ENCODE data around the gene MLN.

DNA sequence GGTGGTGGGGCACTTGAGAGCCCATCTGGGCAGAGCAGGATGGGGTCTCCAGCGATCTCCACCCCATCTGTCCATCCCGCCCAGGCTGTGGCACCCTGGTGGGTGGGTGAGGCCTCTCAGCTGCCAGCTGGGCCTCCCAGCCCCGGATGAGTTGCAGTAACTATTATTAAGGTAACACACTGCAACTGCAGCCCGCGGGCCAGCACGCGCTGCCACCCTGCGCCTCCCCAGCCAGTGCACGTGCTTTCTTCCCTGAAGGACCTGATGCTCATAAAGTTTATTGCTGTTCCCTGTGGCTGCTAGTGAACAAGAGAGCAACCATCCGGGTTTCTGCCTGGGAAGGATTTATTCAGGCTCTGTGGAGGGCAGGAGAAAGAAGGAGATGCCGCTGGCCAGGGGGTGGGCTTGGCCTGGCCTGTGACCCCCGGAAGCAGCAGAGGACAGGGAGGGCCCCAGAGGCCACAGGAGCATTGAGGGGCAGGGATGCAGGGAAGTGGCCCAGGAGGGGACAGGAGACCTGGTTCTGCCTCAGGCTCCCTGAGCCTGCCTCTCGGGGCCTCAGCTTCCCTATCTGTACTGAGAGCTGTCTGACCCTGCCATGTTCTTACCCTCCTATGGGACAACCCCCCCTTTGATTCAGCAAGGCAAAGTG is 58.8 kb downstream of the MLN start:
- TF ChIP-seq CTCF (conservative IDR thresholded peaks at IDR 0.05; ENCODE audit: low read depth in 2 of 2) = no peak
- TF ChIP-seq, protein P1, sequence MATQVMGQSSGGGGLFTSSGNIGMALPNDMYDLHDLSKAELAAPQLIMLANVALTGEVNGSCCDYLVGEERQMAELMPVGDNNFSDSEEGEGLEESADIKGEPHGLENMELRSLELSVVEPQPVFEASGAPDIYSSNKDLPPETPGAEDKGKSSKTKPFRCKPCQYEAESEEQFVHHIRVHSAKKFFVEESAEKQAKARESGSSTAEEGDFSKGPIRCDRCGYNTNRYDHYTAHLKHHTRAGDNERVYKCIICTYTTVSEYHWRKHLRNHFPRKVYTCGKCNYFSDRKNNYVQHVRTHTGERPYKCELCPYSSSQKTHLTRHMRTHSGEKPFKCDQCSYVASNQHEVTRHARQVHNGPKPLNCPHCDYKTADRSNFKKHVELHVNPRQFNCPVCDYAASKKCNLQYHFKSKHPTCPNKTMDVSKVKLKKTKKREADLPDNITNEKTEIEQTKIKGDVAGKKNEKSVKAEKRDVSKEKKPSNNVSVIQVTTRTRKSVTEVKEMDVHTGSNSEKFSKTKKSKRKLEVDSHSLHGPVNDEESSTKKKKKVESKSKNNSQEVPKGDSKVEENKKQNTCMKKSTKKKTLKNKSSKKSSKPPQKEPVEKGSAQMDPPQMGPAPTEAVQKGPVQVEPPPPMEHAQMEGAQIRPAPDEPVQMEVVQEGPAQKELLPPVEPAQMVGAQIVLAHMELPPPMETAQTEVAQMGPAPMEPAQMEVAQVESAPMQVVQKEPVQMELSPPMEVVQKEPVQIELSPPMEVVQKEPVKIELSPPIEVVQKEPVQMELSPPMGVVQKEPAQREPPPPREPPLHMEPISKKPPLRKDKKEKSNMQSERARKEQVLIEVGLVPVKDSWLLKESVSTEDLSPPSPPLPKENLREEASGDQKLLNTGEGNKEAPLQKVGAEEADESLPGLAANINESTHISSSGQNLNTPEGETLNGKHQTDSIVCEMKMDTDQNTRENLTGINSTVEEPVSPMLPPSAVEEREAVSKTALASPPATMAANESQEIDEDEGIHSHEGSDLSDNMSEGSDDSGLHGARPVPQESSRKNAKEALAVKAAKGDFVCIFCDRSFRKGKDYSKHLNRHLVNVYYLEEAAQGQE (IDR thresholded peaks at IDR 0.05; ENCODE audit: unreplicated experiment) = no peak
- TF ChIP-seq, protein P2, sequence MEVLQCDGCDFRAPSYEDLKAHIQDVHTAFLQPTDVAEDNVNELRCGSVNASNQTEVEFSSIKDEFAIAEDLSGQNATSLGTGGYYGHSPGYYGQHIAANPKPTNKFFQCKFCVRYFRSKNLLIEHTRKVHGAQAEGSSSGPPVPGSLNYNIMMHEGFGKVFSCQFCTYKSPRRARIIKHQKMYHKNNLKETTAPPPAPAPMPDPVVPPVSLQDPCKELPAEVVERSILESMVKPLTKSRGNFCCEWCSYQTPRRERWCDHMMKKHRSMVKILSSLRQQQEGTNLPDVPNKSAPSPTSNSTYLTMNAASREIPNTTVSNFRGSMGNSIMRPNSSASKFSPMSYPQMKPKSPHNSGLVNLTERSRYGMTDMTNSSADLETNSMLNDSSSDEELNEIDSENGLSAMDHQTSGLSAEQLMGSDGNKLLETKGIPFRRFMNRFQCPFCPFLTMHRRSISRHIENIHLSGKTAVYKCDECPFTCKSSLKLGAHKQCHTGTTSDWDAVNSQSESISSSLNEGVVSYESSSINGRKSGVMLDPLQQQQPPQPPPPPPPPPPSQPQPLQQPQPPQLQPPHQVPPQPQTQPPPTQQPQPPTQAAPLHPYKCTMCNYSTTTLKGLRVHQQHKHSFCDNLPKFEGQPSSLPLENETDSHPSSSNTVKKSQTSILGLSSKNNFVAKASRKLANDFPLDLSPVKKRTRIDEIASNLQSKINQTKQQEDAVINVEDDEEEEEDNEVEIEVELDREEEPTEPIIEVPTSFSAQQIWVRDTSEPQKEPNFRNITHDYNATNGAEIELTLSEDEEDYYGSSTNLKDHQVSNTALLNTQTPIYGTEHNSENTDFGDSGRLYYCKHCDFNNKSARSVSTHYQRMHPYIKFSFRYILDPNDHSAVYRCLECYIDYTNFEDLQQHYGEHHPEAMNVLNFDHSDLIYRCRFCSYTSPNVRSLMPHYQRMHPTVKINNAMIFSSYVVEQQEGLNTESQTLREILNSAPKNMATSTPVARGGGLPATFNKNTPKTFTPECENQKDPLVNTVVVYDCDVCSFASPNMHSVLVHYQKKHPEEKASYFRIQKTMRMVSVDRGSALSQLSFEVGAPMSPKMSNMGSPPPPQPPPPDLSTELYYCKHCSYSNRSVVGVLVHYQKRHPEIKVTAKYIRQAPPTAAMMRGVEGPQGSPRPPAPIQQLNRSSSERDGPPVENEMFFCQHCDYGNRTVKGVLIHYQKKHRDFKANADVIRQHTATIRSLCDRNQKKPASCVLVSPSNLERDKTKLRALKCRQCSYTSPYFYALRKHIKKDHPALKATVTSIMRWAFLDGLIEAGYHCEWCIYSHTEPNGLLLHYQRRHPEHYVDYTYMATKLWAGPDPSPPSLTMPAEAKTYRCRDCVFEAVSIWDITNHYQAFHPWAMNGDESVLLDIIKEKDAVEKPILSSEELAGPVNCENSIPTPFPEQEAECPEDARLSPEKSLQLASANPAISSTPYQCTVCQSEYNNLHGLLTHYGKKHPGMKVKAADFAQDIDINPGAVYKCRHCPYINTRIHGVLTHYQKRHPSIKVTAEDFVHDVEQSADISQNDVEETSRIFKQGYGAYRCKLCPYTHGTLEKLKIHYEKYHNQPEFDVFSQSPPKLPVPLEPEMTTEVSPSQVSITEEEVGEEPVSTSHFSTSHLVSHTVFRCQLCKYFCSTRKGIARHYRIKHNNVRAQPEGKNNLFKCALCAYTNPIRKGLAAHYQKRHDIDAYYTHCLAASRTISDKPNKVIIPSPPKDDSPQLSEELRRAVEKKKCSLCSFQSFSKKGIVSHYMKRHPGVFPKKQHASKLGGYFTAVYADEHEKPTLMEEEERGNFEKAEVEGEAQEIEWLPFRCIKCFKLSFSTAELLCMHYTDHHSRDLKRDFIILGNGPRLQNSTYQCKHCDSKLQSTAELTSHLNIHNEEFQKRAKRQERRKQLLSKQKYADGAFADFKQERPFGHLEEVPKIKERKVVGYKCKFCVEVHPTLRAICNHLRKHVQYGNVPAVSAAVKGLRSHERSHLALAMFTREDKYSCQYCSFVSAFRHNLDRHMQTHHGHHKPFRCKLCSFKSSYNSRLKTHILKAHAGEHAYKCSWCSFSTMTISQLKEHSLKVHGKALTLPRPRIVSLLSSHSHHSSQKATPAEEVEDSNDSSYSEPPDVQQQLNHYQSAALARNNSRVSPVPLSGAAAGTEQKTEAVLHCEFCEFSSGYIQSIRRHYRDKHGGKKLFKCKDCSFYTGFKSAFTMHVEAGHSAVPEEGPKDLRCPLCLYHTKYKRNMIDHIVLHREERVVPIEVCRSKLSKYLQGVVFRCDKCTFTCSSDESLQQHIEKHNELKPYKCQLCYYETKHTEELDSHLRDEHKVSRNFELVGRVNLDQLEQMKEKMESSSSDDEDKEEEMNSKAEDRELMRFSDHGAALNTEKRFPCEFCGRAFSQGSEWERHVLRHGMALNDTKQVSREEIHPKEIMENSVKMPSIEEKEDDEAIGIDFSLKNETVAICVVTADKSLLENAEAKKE (CRISPR knock-in tag; IDR thresholded peaks at IDR 0.05) = no peak
- TF ChIP-seq, protein P3, sequence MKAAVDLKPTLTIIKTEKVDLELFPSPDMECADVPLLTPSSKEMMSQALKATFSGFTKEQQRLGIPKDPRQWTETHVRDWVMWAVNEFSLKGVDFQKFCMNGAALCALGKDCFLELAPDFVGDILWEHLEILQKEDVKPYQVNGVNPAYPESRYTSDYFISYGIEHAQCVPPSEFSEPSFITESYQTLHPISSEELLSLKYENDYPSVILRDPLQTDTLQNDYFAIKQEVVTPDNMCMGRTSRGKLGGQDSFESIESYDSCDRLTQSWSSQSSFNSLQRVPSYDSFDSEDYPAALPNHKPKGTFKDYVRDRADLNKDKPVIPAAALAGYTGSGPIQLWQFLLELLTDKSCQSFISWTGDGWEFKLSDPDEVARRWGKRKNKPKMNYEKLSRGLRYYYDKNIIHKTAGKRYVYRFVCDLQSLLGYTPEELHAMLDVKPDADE (IDR thresholded peaks at IDR 0.05) = no peak
- TF ChIP-seq POLR2AphosphoS5 (IDR thresholded peaks at IDR 0.05; ENCODE audit: low read depth) = no peak
- TF ChIP-seq EZH2phosphoT487 (IDR thresholded peaks at IDR 0.05; ENCODE audit: unreplicated experiment) = no peak
- no peak for TF ChIP-seq ZNF114 (CRISPR knock-in tag; IDR thresholded peaks at IDR 0.05)
